Activated T-cell treated with anti-CD3 and anti-CD28 coated beads, Interleukin-2, amount 50 U/mL, for 24 hours (primary cell): Measurements from ENCODE around the gene RTRAF.
A peak's percentile ranks its signal among the peaks of the same experiment; 100 is the strongest.

Experiments used
- DNase-seq: peaks from one replicate; pipeline ENCODE4 v3.0.0-alpha.2; 2020
- H3K27ac Mint-ChIP-seq: 2 replicates; pipeline ENCODE4 v1.8.0; 2020; ENCODE audit warnings: mild to moderate bottlenecking, mixed read lengths
- H3K27me3 Mint-ChIP-seq: 2 replicates; pipeline ENCODE4 v1.8.0; 2020; ENCODE audit warnings: mixed read lengths
- H3K36me3 Mint-ChIP-seq: 2 replicates; pipeline ENCODE4 v1.8.0; 2020; ENCODE audit warnings: low read depth, mixed read lengths
- H3K4me1 Mint-ChIP-seq: 2 replicates; pipeline ENCODE4 v1.8.0; 2020; ENCODE audit warnings: low read depth, mixed read lengths
- H3K4me3 Mint-ChIP-seq: 2 replicates; pipeline ENCODE4 v1.8.0; 2020; ENCODE audit warnings: mild to moderate bottlenecking, moderate library complexity, mixed read lengths
- H3K9me3 Mint-ChIP-seq: 2 replicates; pipeline ENCODE4 v1.8.0; 2020; ENCODE audit warnings: mixed read lengths

The RTRAF gene

DNA sequence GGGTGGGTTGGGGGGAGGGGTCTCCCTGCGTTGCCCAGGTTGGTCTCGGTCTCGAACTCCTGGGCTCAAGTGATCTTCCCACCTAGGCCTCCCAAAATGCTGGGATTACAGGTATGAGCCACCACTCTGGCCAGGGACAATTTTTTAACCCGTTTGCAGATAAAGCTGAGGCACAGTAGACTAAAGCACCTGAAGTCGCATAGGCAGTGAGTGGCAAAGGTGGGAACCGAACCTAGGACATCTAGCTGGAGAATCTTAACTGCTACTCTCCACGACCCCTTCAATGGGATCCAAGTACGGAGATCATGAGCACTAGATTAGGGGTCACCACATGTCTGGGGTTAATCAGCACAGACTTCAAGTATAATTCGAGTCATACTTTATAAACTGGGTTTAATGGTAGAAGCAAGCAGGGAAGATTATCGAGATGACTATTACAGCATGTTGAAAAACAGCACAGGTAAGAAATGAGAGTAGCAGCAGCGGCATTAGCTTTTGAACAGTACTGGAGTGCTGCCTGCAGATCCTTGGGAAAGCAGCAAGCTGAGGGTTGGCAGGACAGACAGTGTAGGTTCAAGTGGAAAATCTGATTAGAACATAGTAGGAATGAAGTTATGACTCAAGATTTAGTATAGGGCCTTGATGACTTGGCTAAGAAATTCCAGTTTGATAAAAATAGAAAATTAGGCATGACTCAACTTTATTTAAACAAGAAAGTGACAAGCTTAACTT, 55.6 kb downstream of the RTRAF start:
- Mint-ChIP-seq H3K36me3 (no peaks in the 10 kb centered on the region), H3K9me3 (no peaks in the 10 kb centered on the region), H3K27ac (peak overlapping the region; percentile 79), H3K27me3 (peaks cover 4% of the 10 kb centered on the region), H3K4me3 (peak overlapping the region; percentile 35), H3K4me1 (peaks cover 25% of the 10 kb centered on the region)
- DNase-seq, result no peak

DNA sequence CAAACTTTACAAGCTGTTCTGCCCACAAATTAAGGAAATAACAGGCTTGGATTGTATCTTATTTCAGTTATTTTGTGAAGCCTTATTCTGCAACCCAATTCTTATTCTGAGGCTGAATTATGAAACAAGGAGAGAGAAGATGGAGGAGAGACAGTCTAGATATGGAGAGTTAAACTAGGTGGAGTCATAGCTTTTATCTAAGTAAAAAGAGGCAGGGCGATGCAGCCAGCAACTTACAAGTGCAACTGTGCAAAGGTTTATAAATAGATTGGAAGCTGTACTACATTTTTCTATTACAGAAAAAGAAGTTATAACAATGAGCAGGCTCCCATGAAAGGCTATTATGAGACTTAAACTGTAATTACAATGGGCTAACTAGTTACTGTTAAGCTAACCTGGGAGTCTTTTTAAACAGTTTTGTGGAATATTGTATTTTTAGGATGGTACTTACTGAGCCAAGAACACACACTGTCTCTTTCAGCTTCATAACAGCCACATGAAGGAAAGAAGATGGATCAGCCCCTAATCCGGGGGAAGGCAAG, 57.1 kb downstream of the RTRAF start:
- Mint-ChIP-seq H3K27me3 (peaks cover 4% of the 10 kb centered on the region), H3K27ac (no peak overlapping the region), H3K4me1 (peaks cover 25% of the 10 kb centered on the region)

DNA sequence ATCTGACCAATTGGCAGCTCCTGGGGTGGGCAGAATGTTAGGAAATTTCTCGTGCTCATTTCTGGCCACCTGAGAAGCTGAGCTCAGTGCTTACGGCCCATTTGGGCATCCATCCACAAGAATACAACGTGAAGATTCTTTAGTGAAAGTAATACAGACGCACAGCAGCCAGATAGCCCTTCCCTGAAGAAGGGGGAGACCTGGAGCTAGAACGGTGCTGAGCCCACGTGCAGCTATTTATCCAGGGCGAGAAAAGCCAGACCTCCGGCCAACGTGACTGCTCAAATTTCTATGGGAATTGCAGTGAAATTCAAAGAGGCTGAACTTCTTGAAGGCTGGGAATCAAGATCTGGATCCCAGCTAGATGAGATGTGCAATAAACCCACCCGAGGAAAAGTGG, 58.8 kb downstream of the RTRAF start:
- H3K4me1 Mint-ChIP-seq, result peaks cover 25% of the 10 kb centered on the region
- no peaks in the 10 kb centered on the region for H3K9me3 Mint-ChIP-seq
- H3K27ac Mint-ChIP-seq, result no peak overlapping the region
- DNase-seq, result no peak
- peaks cover 9% of the 10 kb centered on the region for H3K27me3 Mint-ChIP-seq
- H3K4me3 Mint-ChIP-seq, result no peak overlapping the region
- no peaks in the 10 kb centered on the region for H3K36me3 Mint-ChIP-seq

More for the DNA sequence above, 57.1 kb downstream of the RTRAF start:
- Mint-ChIP-seq H3K9me3 (no peaks in the 10 kb centered on the region), H3K4me3 (no peak overlapping the region), H3K36me3 (no peaks in the 10 kb centered on the region)
- DNase-seq, result no peak

DNA sequence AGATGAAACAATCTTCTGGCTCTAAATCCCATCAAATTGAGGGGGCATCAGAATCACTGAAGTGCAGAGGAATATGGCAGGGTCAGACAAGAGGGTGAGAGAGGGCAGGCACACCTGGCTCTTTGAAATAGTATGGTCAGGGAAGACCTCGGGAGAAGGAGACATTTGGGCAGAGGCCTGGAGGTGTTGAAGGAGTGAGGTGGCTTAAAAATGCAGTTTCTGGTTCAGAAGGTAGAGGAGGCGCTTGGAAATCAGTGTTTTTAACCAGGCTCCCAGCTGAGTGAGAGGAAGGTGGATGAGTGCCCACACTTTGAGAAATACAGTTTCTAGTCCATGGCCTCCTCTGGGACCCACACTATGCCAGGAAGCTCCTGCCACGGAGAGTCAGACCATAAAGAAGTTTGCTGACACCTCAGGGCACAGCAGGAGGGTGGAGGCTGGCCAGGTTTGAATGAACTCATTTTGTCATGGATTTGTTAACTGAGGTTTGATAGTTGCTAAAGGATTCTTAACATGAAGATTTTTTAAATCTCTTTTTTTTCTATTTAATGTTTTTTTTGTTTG, 59.4 kb downstream of the RTRAF start:
- Mint-ChIP-seq H3K4me3 (no peak overlapping the region), H3K4me1 (peaks cover 24% of the 10 kb centered on the region), H3K27ac (no peak overlapping the region), H3K9me3 (no peaks in the 10 kb centered on the region), H3K27me3 (peaks cover 8% of the 10 kb centered on the region), H3K36me3 (no peaks in the 10 kb centered on the region)
- DNase-seq, result no peak

DNA sequence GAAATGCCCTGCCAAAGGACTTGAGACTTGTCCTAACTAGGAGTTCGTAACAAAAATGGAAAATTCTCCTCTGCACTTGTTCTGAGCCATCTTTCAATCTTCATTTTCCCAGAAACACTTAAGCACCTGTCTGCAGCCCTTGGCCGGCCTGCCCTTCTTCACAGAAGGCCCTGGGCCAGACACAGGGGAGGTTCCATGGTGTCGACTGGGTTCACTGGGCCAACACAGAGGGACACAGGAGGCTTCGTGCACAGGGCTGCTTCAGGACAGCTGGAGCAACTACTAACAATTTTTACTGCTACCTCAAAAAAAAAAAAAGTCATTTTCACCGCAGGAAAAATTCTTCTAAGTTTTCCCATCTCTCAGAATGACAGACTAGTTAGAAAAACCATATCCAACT, 59.9 kb downstream of the RTRAF start:
- Mint-ChIP-seq H3K4me3 (no peak overlapping the region), H3K27me3 (peaks cover 14% of the 10 kb centered on the region), H3K4me1 (peaks cover 22% of the 10 kb centered on the region), H3K27ac (no peak overlapping the region), H3K9me3 (no peaks in the 10 kb centered on the region), H3K36me3 (no peaks in the 10 kb centered on the region)
- DNase-seq, result no peak

DNA sequence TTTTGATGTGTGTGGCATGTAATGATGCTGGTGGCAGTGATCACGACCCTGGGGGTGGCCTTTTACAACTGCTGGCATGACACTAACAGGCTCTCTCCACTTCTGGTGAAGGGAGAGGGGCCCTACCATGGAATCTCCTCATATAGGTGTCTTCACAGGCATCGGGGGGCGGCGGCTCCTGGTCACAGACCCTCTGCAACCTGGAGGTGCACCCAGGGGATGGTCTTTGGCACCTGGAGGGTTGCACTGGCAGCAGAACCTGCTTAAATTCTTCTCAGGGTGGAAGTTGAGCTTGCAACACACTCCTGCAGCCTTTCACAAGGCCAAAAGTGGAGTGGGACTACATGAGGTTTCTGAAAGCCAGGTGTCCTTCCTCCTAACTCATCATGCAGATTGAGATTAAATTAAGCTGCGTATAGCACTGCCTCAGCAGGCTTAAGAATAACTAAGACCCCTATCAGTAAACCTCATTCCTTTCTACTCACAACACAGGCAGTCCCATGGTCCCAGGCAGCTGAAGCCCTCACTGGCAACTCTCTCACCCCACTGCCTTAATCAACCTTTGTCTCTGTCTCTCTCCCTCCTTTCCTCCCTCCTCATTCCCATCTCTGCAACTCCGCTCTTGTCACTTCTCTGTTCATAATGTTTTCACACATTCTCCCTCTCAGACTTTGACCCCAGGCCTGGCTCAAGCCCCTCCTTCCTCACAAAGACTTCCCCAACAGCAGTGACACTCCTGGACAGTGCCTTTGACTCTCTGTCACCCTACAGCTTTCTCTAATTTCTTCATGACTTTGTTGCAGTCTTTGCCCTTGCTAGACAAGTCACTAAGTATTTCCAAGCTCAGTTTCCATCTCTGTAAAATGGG, 60.6 kb downstream of the RTRAF start:
- Mint-ChIP-seq H3K4me3 (no peak overlapping the region), H3K4me1 (peaks cover 19% of the 10 kb centered on the region), H3K27me3 (peaks cover 16% of the 10 kb centered on the region)

DNA sequence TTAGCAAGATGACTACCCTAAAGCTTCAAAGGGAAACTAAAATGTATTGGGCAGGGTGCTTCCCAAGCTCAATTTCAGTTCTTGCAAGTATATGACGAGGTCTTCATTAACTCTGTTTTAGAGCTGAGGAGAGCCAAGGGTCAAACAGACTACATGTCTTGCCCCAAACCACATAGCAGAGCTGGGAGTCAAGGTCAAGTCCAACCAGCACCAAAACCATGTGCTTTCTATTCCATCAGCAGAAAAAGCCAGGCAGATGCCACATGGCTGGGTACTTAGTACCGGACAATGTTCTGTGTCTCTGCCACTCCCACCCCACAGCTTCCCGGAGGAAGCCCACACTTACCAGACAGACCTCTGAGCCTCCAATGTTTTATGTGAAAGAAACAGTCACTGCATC, 61.9 kb downstream of the RTRAF start:
- H3K4me3 Mint-ChIP-seq, result no peak overlapping the region
- DNase-seq, result no peak

More for the DNA sequence above, 60.6 kb downstream of the RTRAF start:
- no peak for DNase-seq
- Mint-ChIP-seq H3K36me3 (no peaks in the 10 kb centered on the region), H3K27ac (no peak overlapping the region), H3K9me3 (no peaks in the 10 kb centered on the region)

DNA sequence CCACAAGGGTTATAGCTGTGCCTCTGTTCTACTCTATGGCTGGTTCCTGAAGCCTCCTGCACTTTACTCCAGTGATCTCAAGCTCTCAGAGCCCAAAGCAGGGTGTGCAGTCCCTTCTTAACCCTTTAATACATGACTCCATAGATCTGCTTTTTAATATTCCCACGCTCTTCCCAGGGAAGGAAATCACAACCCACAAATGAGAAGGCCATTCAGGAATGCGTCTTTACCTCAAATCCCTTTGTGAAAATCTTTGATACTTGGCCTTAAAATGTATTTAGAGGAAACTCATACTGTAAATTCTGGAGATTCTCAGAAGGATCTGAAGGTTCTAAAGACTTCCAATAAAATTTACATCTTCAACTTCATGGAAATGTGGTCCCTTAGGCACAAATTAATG, 62.5 kb downstream of the RTRAF start:
- no peak for DNase-seq
- Mint-ChIP-seq H3K4me1 (peaks cover 7% of the 10 kb centered on the region), H3K9me3 (no peaks in the 10 kb centered on the region), H3K27ac (no peak overlapping the region), H3K27me3 (peaks cover 24% of the 10 kb centered on the region), H3K4me3 (no peak overlapping the region), H3K36me3 (no peaks in the 10 kb centered on the region)

More for the DNA sequence above, 61.9 kb downstream of the RTRAF start:
- H3K9me3 Mint-ChIP-seq, result no peaks in the 10 kb centered on the region
- peaks cover 24% of the 10 kb centered on the region for H3K27me3 Mint-ChIP-seq
- no peak overlapping the region for H3K27ac Mint-ChIP-seq
- no peaks in the 10 kb centered on the region for H3K36me3 Mint-ChIP-seq
- H3K4me1 Mint-ChIP-seq, result peaks cover 9% of the 10 kb centered on the region

DNA sequence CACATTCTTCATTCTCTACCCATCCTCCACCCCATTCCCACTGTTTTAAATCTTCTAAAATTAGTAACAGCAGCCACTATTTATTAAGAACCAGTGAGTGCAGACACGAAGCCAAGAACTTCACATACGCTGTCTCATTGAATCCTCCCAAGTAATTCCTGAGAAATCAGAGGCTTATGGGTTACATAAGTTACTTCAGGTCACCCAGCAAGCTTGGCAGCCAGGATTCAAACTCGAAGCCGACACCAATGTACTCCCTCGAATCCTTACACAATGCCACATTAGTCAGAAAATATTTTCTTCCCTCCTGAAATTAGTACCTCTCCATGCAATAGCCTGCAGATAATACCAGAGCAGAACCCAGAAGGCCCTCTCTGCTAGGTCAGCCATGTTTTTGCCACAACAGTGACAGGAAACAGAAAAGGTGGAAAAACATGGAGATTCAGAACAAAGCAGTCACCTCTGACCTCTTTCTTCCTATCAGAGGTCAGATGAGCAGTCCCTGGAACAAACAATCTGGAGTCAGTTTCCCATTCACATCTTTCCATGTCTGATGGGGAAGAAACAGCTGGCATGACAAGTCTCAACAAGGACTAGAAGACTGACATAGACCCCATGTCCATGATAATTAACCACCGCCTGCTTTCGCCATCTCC, 63.1 kb downstream of the RTRAF start:
- peaks cover 24% of the 10 kb centered on the region for H3K27me3 Mint-ChIP-seq
- H3K36me3 Mint-ChIP-seq, result no peaks in the 10 kb centered on the region
- no peak overlapping the region for H3K4me3 Mint-ChIP-seq

DNA sequence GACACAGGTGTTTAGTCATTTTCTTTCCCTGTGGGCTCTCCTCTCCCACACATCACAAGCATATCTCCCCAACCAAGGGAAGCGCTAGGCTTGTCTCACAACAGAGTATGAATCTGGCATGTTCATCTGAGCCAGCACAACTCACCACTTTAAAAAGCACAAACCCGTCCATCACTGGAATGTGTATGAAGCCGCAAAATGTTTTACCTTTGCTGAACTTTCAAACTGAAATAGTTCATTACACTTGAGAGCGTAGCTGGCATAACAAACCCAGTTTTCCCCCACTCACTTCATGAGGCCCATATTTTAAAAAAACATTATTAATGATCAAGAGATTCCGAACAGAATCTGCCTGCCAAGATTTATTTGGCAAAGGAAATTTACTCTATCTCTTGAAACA, 63.7 kb downstream of the RTRAF start:
- Mint-ChIP-seq H3K27me3 (peaks cover 24% of the 10 kb centered on the region), H3K36me3 (no peaks in the 10 kb centered on the region), H3K27ac (no peak overlapping the region), H3K9me3 (no peaks in the 10 kb centered on the region), H3K4me3 (no peak overlapping the region), H3K4me1 (no peaks in the 10 kb centered on the region)
- no peak for DNase-seq

More for the DNA sequence above, 63.1 kb downstream of the RTRAF start:
- Mint-ChIP-seq H3K27ac (no peak overlapping the region), H3K9me3 (no peaks in the 10 kb centered on the region), H3K4me1 (peaks cover 1% of the 10 kb centered on the region)
- no peak for DNase-seq

DNA sequence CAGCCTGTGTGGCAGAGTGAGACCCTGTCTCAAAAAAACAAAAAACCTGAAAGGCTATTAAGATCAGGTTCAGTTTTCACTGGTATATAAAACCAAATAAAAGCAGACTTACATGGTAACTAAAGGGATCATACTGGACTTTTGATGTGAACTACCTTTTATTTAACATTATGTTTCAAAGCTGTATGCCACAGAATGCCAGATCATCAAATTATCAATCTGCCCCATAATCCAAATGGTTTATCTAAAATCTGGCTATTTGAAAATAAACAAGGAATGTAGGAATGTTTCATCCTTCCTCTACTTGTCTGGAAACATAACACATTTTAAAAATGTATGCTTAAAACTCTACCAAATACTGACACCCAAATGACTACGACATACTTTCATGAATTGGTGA, 65.3 kb downstream of the RTRAF start:
- Mint-ChIP-seq H3K36me3 (no peaks in the 10 kb centered on the region), H3K27ac (no peak overlapping the region), H3K27me3 (peaks cover 28% of the 10 kb centered on the region), H3K9me3 (no peaks in the 10 kb centered on the region), H3K4me1 (no peaks in the 10 kb centered on the region), H3K4me3 (no peak overlapping the region)
- no peak for DNase-seq

DNA sequence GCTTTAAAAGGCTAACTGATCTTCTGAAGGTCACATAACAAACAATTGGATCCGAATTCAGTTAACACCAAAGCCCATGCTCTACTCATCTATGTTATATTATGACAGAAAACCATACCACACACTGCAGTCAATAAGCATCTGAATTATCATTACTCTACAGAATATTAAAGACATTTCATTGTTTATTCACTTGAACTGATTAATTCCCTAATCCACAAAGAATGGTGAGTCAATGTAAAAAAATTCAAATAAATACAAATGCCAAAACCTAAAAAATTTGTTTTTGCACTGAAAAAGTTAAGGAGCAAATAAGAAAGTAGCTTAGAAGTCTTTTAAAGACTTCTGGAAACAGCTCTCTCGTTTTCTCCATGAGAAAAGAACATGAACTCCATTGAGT, 65.8 kb downstream of the RTRAF start:
- no peaks in the 10 kb centered on the region for H3K9me3 Mint-ChIP-seq
- no peak overlapping the region for H3K27ac Mint-ChIP-seq
- no peaks in the 10 kb centered on the region for H3K4me1 Mint-ChIP-seq
- no peaks in the 10 kb centered on the region for H3K36me3 Mint-ChIP-seq
- DNase-seq, result no peak
- H3K4me3 Mint-ChIP-seq, result no peak overlapping the region
- H3K27me3 Mint-ChIP-seq, result peaks cover 30% of the 10 kb centered on the region

DNA sequence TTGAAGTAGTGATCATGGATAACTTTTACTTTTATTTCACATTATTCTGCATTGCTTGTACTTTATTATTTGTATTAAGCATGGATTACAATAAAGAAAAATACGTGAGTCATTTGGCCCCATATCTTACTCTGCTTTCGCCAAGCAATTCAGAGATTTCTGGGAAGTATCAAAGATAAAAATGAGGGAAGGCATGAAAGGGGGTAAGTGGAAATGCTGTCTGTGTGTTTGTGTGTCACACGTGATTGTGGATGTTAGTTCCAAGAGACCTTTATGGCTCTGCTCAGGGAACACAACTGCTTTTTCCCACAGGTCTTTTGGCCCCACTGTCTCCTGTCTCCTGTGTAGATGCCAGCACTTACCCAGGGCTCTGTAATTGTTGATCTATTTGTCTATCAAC, 69.0 kb downstream of the RTRAF start:
- H3K27me3 Mint-ChIP-seq, result peaks cover 34% of the 10 kb centered on the region
- H3K4me1 Mint-ChIP-seq, result no peaks in the 10 kb centered on the region
- no peak overlapping the region for H3K4me3 Mint-ChIP-seq
- no peak for DNase-seq
- H3K9me3 Mint-ChIP-seq, result no peaks in the 10 kb centered on the region
- H3K36me3 Mint-ChIP-seq, result no peaks in the 10 kb centered on the region
- no peak overlapping the region for H3K27ac Mint-ChIP-seq

DNA sequence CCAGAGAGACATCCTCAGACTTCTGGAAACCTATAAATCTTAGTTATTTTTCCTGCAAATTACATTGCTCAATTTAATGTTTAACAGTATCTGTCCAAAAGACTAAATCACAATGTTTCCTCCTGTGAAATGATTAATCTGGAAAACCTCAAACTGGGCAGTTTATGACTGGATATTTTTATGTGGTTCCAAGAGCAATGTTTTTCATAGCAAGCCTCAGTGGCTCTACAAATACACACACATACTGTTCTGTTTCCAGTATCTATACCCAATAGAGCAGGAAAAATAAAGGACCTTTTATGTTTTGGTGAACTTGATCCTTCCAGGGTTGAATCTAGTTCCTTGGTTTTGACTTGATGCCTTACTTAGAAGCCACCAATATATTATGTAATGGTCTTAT, 70.3 kb downstream of the RTRAF start:
- H3K4me1 Mint-ChIP-seq, result no peaks in the 10 kb centered on the region
- peaks cover 28% of the 10 kb centered on the region for H3K27me3 Mint-ChIP-seq
- no peak for DNase-seq
- no peaks in the 10 kb centered on the region for H3K36me3 Mint-ChIP-seq
- no peak overlapping the region for H3K27ac Mint-ChIP-seq
- no peaks in the 10 kb centered on the region for H3K9me3 Mint-ChIP-seq
- no peak overlapping the region for H3K4me3 Mint-ChIP-seq
